RKO (cell line): Measurements from ENCODE around the gene NUDCD3.
A peak's percentile ranks its signal among the peaks of the same experiment; 100 is the strongest.

Experiments used
- DNase-seq: peaks from one replicate; pipeline ENCODE4 v3.0.0-alpha.2; 2016; ENCODE audit warnings: low spot score

Gene NUDCD3

GRCh38 chr7:44477938-44478337 lies 12.5 kb downstream of the NUDCD3 start:
- no peak for DNase-seq

- DNase-seq = peak; percentile 86
Observed at GRCh38 chr7:44477063-44477830, 13.2 kb downstream of the NUDCD3 start.

- DNase-seq = no peak
Observed at GRCh38 chr7:44476313-44476712, 14.1 kb downstream of the NUDCD3 start.

GRCh38 chr7:44473295-44473694 lies 17.2 kb downstream of the NUDCD3 start:
- DNase-seq = peak; percentile 15

- no peak for DNase-seq
Observed at GRCh38 chr7:44472843-44473242, 17.6 kb downstream of the NUDCD3 start.

GRCh38 chr7:44471850-44472249 lies 18.6 kb downstream of the NUDCD3 start:
- no peak for DNase-seq

- no peak for DNase-seq
Observed at GRCh38 chr7:44471436-44471835, 19.0 kb downstream of the NUDCD3 start.

- no peak for DNase-seq
Observed at GRCh38 chr7:44470628-44471245, 19.7 kb downstream of the NUDCD3 start.

GRCh38 chr7:44470135-44470479 lies 20.4 kb downstream of the NUDCD3 start:
- DNase-seq = no peak

- DNase-seq = no peak
Observed at GRCh38 chr7:44469461-44470134, 20.9 kb downstream of the NUDCD3 start.

GRCh38 chr7:44467217-44467548 lies 23.3 kb downstream of the NUDCD3 start:
- no peak for DNase-seq

- no peak for DNase-seq
Observed at GRCh38 chr7:44466300-44467216, 23.9 kb downstream of the NUDCD3 start.

- no peak for DNase-seq
Observed at GRCh38 chr7:44465490-44465889, 25.0 kb downstream of the NUDCD3 start.

- peak; percentile 37 for DNase-seq
Observed at GRCh38 chr7:44463169-44463808, 27.2 kb downstream of the NUDCD3 start.

GRCh38 chr7:44461387-44461786 lies 29.1 kb downstream of the NUDCD3 start:
- DNase-seq = peak; percentile 56

- no peak for DNase-seq
Observed at GRCh38 chr7:44460325-44460724, 30.1 kb downstream of the NUDCD3 start.

GRCh38 chr7:44455155-44455554 lies 35.3 kb downstream of the NUDCD3 start:
- DNase-seq = no peak

GRCh38 chr7:44454348-44454747 lies 36.1 kb downstream of the NUDCD3 start:
- DNase-seq = no peak

- no peak for DNase-seq
Observed at GRCh38 chr7:44451123-44451522, 39.3 kb downstream of the NUDCD3 start.

GRCh38 chr7:44449584-44449928 lies 40.9 kb downstream of the NUDCD3 start:
- DNase-seq = no peak

GRCh38 chr7:44448922-44449583 lies 41.4 kb downstream of the NUDCD3 start:
- DNase-seq = no peak
